Right lobe of liver (tissue), 6 donors: ENCODE results near the gene ITGAD. TPM values are rescaled to one million over a fixed set of nuclear protein-coding genes. Genes with fewer than 3 reads are reported as not detected.

Source experiments
- ATAC-seq, 4 donors: fragments of 200-7000 bp; cut with Tn5 transposase; one replicate each; pipeline ENCODE4 v1.9.1; 2020; ENCODE audit warnings: mild to moderate bottlenecking in 4 of 4, moderate library complexity in 4 of 4
- DNase-seq, 3 donors: peaks; one replicate each; pipeline ENCODE4 v3.0.0-alpha.2; 2020
- H3K27ac ChIP-seq, 3 donors: fragments of 200-600 bp; one replicate each; pipeline ENCODE4 v1.8.0; 2022
- H3K27me3 ChIP-seq, 2 donors: fragments of 200-600 bp; one replicate each; pipeline ENCODE4 v1.8.0; 2022
- H3K36me3 ChIP-seq, 4 donors: fragments of 200-600 bp; sonication (generic) in 1 of 4; one replicate each; pipeline versions ENCODE4 v1.5.1 to v1.8.0; 2017 to 2022; ENCODE audit warnings: control low read depth in 1 of 4
- H3K4me1 ChIP-seq, 4 donors: fragments of 200-600 bp; sonication (generic) in 1 of 4; one replicate each; pipeline versions ENCODE4 v1.5.1 to v1.8.0; 2017 to 2022; ENCODE audit warnings: control low read depth in 1 of 4
- H3K4me3 ChIP-seq, 3 donors: fragments of 200-600 bp; one replicate each; pipeline ENCODE4 v1.8.0; 2022
- H3K9me3 ChIP-seq, 4 donors: fragments of 200-600 bp; sonication (generic) in 1 of 4; one replicate each; pipeline versions ENCODE4 v1.5.1 to v1.8.0; 2017 to 2022; ENCODE audit warnings: control low read depth in 1 of 4
- CTCF ChIP-seq, 4 donors: fragments of 200-600 bp in 3 of 4; fragments of 450-650 bp in 1 of 4; IDR thresholded peaks; one replicate each; pipeline versions ENCODE4 v1.5.1 to v1.8.0; 2016 to 2022; ENCODE audit warnings: antibody characterized with exemption in 4 of 4, mild to moderate bottlenecking in 2 of 4
- POLR2A ChIP-seq: fragments of 450-650 bp; IDR thresholded peaks from one replicate; pipeline ENCODE4 v1.6.1; 2017; ENCODE audit warnings: antibody characterized with exemption, mild to moderate bottlenecking
- WGBS: methylation state at CpG from one replicate; pipeline ENCODE4 v1.1.6; 2018; ENCODE audit warnings: low coverage, low lambda C conversion rate; ENCODE audit not compliant: insufficient coverage; ENCODE audit errors: missing lambda C conversion rate; 5-methylcytosine and 5-hydroxymethylcytosine counted together
- intact Hi-C, 2 donors: fragments of 100-400 bp; cut with DNase I; formaldehyde crosslinking; loops; one replicate each; pipeline versions ENCODE4 v1.11.2 to v1.14.1; 2022
- total RNA-seq, 6 experiments: library from RNA; depleted of rRNA in 2 of 6; stranded (reverse); fragments of >200 nt in 2 of 6; fragmentation: NEBNext Ultra II Directional in 3 of 6; extraction: Animal tissue kit (Norgen Biotek cat#: 25700) in 3 of 6; gene quantifications; one replicate each; pipeline versions ENCODE4 v1.1.0 to v1.2.4, GENCODE V29; 2016 to 2023
- donor health status: DM: no; HTN: yes; CAD: no.
- donor health status: DM: no; HTN: no; CAD: no.
- donor health status: DM: no; HTN: no; CAD: no.
- donor health status: DM: no; HTN: yes; CAD: no.
- donor health status: DM: no; HTN: yes; CAD: no.

ITGAD gene
- total RNA-seq, 6 experiments from 2014 or later = 0.13 to 2.0 (median 0.69) TPM; not detected in 2

GRCh38 chr16:31471875-31472708 is 79.0 kb downstream of the ITGAD start, which contains the start of gene TGFB1I1:
Gene TGFB1I1 (plus strand): TSS chr16:31472152. CDS start chr16:31472189, 37 bp downstream.
- Histone ChIP-seq H3K27ac (peak within 1 kb of the TSS; percentile 20 to 76 (median 44)), H3K4me1 (peaks cover 0 to 19% (median 0%) of the 10 kb centered on the region in 4 donors), H3K27me3 (no peaks in the 10 kb centered on the region), H3K36me3 (no peaks in the 10 kb centered on the region), H3K9me3 (no peaks in the 10 kb centered on the region), H3K4me3 (peak within 1 kb of the TSS; percentile 40 to 42 (median 40))
- intact Hi-C loops = loop anchor here in 1 of 2 donors (10.0 kb wide), 1 partner anchor 223 kb away; no protein-coding TSS in a partner anchor
- no peak for TF ChIP-seq POLR2A
- TF ChIP-seq CTCF (IDR thresholded peaks at IDR 0.05) = no peak
- 1% methylated on average over 37 of the region's 63 CpGs for WGBS
- ATAC-seq (peak in 2 of 4 donors; percentile 3 to 13), DNase-seq (peak in 1 of 3 donors; percentile 47)

GRCh38 chr16:31472709-31473203 is 79.6 kb downstream of the ITGAD start:
- no peaks in the 10 kb centered on the region for H3K27me3 ChIP-seq
- H3K4me3 ChIP-seq = peak overlapping the region; percentile 40 to 42 (median 40)
- H3K4me1 ChIP-seq = peaks cover 0 to 23% (median 0%) of the 10 kb centered on the region in 4 donors
- H3K36me3 ChIP-seq = no peaks in the 10 kb centered on the region
- peak; percentile 85 to 91 (median 87) for DNase-seq
- no peaks in the 10 kb centered on the region for H3K9me3 ChIP-seq
- 33% methylated on average over 15 of the region's 20 CpGs for WGBS
- intact Hi-C loops = loop anchor here in 1 of 2 donors (10.0 kb wide), 1 partner anchor 222 kb away; no protein-coding TSS in a partner anchor
- peak; percentile 67 to 83 (median 75) for ATAC-seq
- peak overlapping the region; percentile 20 to 76 (median 35) for H3K27ac ChIP-seq
- no peak for TF ChIP-seq POLR2A
- peak; percentile 60 to 81 (median 78) for TF ChIP-seq CTCF (IDR thresholded peaks at IDR 0.05)

GRCh38 chr16:31473264-31473984 is 80.3 kb downstream of the ITGAD start:
- intact Hi-C loops = loop anchor here in 1 of 2 donors (10.0 kb wide), 1 partner anchor 221 kb away; no protein-coding TSS in a partner anchor
- Histone ChIP-seq H3K27me3 (no peaks in the 10 kb centered on the region), H3K27ac (no peak overlapping the region), H3K4me1 (peaks cover 0 to 28% (median 2%) of the 10 kb centered on the region in 4 donors), H3K9me3 (no peaks in the 10 kb centered on the region), H3K36me3 (no peaks in the 10 kb centered on the region), H3K4me3 (no peak overlapping the region)
- no peak for DNase-seq
- no peak for ATAC-seq
- 50% methylated on average over 7 of the region's 17 CpGs for WGBS
- TF ChIP-seq POLR2A (no peak), CTCF (IDR thresholded peaks at IDR 0.05) (no peak)

GRCh38 chr16:31474173-31474714 is 81.1 kb downstream of the ITGAD start:
- H3K4me1 ChIP-seq = peaks cover 0 to 30% (median 2%) of the 10 kb centered on the region in 4 donors

More at GRCh38 chr16:31474173-31474714, 81.1 kb downstream of the ITGAD start:
- no peak for DNase-seq
- intact Hi-C loops = loop anchor here in 1 of 2 donors (10.0 kb wide), 1 partner anchor 221 kb away; no protein-coding TSS in a partner anchor
- Histone ChIP-seq H3K27ac (no peak overlapping the region), H3K4me3 (no peak overlapping the region), H3K36me3 (no peaks in the 10 kb centered on the region), H3K9me3 (no peaks in the 10 kb centered on the region), H3K27me3 (no peaks in the 10 kb centered on the region)
- WGBS = 92% methylated on average over 6 of the region's 12 CpGs
- no peak for ATAC-seq
- TF ChIP-seq POLR2A (no peak), CTCF (IDR thresholded peaks at IDR 0.05) (no peak)
